DND-41 (cell line): ENCODE data around the gene ANO2.

Source experiments
- EZH2 ChIP-seq: IDR thresholded peaks from 3 replicates; pipeline ENCODE4 v1.6.1; 2012; ENCODE audit warnings: borderline replicate concordance, low read depth, mild to moderate bottlenecking, moderate library complexity, low read length, inconsistent platforms; ENCODE audit not compliant: severe bottlenecking
- TF ChIP-seq, protein P1 (sequence below): IDR thresholded peaks from 2 replicates; pipeline ENCODE4 v1.5.1; 2012; ENCODE audit warnings: borderline replicate concordance, low read length, moderate library complexity, mild to moderate bottlenecking; ENCODE audit not compliant: poor library complexity, severe bottlenecking; ENCODE audit errors: extremely low read depth

- TF ChIP-seq, protein P1, sequence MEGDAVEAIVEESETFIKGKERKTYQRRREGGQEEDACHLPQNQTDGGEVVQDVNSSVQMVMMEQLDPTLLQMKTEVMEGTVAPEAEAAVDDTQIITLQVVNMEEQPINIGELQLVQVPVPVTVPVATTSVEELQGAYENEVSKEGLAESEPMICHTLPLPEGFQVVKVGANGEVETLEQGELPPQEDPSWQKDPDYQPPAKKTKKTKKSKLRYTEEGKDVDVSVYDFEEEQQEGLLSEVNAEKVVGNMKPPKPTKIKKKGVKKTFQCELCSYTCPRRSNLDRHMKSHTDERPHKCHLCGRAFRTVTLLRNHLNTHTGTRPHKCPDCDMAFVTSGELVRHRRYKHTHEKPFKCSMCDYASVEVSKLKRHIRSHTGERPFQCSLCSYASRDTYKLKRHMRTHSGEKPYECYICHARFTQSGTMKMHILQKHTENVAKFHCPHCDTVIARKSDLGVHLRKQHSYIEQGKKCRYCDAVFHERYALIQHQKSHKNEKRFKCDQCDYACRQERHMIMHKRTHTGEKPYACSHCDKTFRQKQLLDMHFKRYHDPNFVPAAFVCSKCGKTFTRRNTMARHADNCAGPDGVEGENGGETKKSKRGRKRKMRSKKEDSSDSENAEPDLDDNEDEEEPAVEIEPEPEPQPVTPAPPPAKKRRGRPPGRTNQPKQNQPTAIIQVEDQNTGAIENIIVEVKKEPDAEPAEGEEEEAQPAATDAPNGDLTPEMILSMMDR = no peak
- TF ChIP-seq EZH2 = no peak
Observed at GRCh38 chr12:5924342-5924741, 20.7 kb downstream of the ANO2 start.
